ENCODE results near the gene MAGI2.

The MAGI2 gene

GRCh38 chr7:79240413-79240812 lies 213.1 kb downstream of the MAGI2 start:
- H3K36me3 ChIP-seq (ENCODE audit: low read depth), result no peaks in the 10 kb centered on the region
- DNase-seq (ENCODE audit: low spot score) (no peak), ATAC-seq (ENCODE audit: low read depth) (no peak)
- H3K4me1 ChIP-seq (ENCODE audit: insufficient read depth, poor library complexity, severe bottlenecking), result no peaks in the 10 kb centered on the region
- H3K9me3 ChIP-seq (ENCODE audit: severe bottlenecking), result no peaks in the 10 kb centered on the region
- no peak overlapping the region for H3K4me3 ChIP-seq (ENCODE audit: severe bottlenecking)
- no peak overlapping the region for H3K27ac ChIP-seq (ENCODE audit: poor library complexity, severe bottlenecking)
- no peak for TF ChIP-seq CTCF (IDR thresholded peaks at IDR 0.05; ENCODE audit: poor library complexity, severe bottlenecking)
- no peaks in the 10 kb centered on the region for H3K27me3 ChIP-seq (ENCODE audit: insufficient read depth, poor library complexity, severe bottlenecking)

GRCh38 chr7:79236352-79237028 lies 217.0 kb downstream of the MAGI2 start:
- Histone ChIP-seq H3K4me1 (ENCODE audit: insufficient read depth, poor library complexity, severe bottlenecking) (no peaks in the 10 kb centered on the region), H3K36me3 (ENCODE audit: low read depth) (no peaks in the 10 kb centered on the region), H3K9me3 (ENCODE audit: severe bottlenecking) (no peaks in the 10 kb centered on the region), H3K27me3 (ENCODE audit: insufficient read depth, poor library complexity, severe bottlenecking) (no peaks in the 10 kb centered on the region), H3K4me3 (ENCODE audit: severe bottlenecking) (no peak overlapping the region), H3K27ac (ENCODE audit: poor library complexity, severe bottlenecking) (no peak overlapping the region)
- TF ChIP-seq CTCF (IDR thresholded peaks at IDR 0.05; ENCODE audit: poor library complexity, severe bottlenecking), result no peak
- DNase-seq (ENCODE audit: low spot score) (no peak), ATAC-seq (ENCODE audit: low read depth) (no peak)

GRCh38 chr7:79227044-79227443 lies 226.4 kb downstream of the MAGI2 start:
- Histone ChIP-seq H3K27me3 (ENCODE audit: insufficient read depth, poor library complexity, severe bottlenecking) (no peaks in the 10 kb centered on the region), H3K4me1 (ENCODE audit: insufficient read depth, poor library complexity, severe bottlenecking) (no peaks in the 10 kb centered on the region), H3K36me3 (ENCODE audit: low read depth) (no peaks in the 10 kb centered on the region), H3K27ac (ENCODE audit: poor library complexity, severe bottlenecking) (no peak overlapping the region), H3K4me3 (ENCODE audit: severe bottlenecking) (no peak overlapping the region), H3K9me3 (ENCODE audit: severe bottlenecking) (no peaks in the 10 kb centered on the region)
- DNase-seq (ENCODE audit: low spot score) (no peak), ATAC-seq (ENCODE audit: low read depth) (no peak)
- TF ChIP-seq CTCF (IDR thresholded peaks at IDR 0.05; ENCODE audit: poor library complexity, severe bottlenecking), result no peak

- Histone ChIP-seq H3K4me1 (ENCODE audit: insufficient read depth, poor library complexity, severe bottlenecking) (peaks cover 11% of the 10 kb centered on the region), H3K4me3 (ENCODE audit: severe bottlenecking) (no peak overlapping the region), H3K27me3 (ENCODE audit: insufficient read depth, poor library complexity, severe bottlenecking) (no peaks in the 10 kb centered on the region), H3K27ac (ENCODE audit: poor library complexity, severe bottlenecking) (no peak overlapping the region), H3K36me3 (ENCODE audit: low read depth) (no peaks in the 10 kb centered on the region), H3K9me3 (ENCODE audit: severe bottlenecking) (no peaks in the 10 kb centered on the region)
- ATAC-seq (ENCODE audit: low read depth) (no peak), DNase-seq (ENCODE audit: low spot score) (no peak)
- no peak for TF ChIP-seq CTCF (IDR thresholded peaks at IDR 0.05; ENCODE audit: poor library complexity, severe bottlenecking)
These were observed 232.3 kb downstream of the MAGI2 start for GRCh38 chr7:79221211-79221610.

GRCh38 chr7:79217976-79218626 lies 235.4 kb downstream of the MAGI2 start:
- Histone ChIP-seq H3K27me3 (ENCODE audit: insufficient read depth, poor library complexity, severe bottlenecking) (no peaks in the 10 kb centered on the region), H3K4me3 (ENCODE audit: severe bottlenecking) (no peak overlapping the region), H3K27ac (ENCODE audit: poor library complexity, severe bottlenecking) (no peak overlapping the region), H3K4me1 (ENCODE audit: insufficient read depth, poor library complexity, severe bottlenecking) (peaks cover 11% of the 10 kb centered on the region), H3K9me3 (ENCODE audit: severe bottlenecking) (no peaks in the 10 kb centered on the region), H3K36me3 (ENCODE audit: low read depth) (no peaks in the 10 kb centered on the region)
- TF ChIP-seq CTCF (IDR thresholded peaks at IDR 0.05; ENCODE audit: poor library complexity, severe bottlenecking), result no peak
- ATAC-seq (ENCODE audit: low read depth), result no peak
- DNase-seq (ENCODE audit: low spot score), result no peak
